Activated CD4-positive, alpha-beta T cell treated with anti-CD3 and anti-CD28 coated beads for 1 hour (primary cell): ENCODE data around the gene PCSK1N.
"Not testable (repeated sequence)": the region's sequence is repeated elsewhere in the genome, so short reads cannot be mapped to it uniquely, and the experiment has no call there.

Source experiments
- DNase-seq: peaks from one replicate; pipeline ENCODE4 v3.0.0-alpha.2; 2020

The PCSK1N gene

GRCh38 chrX:48819394-48819793 is 16.0 kb downstream of the PCSK1N start:
- not testable (repeated sequence) for DNase-seq

DNA sequence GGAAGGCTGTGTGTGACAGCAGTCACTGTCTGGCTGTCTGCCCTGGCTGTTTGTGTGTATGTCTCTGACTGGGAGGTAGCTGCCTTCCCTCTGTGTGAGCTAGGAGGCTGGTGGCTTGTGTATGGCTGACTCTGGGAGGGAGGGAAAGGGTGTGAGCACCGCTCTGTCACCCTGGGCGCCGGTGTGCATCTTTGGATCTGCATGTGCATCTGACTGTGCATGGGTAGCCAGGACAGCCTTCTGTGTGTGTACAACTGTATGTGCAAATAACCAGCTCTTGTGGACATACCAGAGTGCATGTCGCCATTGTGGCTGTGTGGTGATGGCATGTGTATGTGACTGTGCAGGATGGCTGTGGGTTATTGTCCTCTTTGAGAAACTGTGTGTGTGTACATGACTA is 16.5 kb downstream of the PCSK1N start:
- DNase-seq = no peak

DNA sequence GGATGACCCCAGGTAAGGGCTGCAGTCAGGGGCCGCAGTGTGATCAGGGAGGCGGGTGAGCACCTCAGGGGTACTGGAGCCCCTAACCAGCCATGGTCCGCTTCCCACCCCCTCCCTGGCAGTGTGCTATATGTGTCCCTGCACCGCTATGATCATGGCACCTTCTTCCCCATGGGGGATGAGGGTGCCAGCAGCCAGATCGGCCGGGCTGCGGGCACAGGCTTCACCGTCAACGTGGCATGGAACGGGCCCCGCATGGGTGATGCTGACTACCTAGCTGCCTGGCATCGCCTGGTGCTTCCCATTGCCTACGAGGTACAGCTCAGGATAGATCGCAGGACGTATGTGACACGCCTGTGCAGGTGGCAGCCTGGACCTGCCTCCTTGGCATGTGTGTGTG is 17.3 kb downstream of the PCSK1N start:
- no peak for DNase-seq

- DNase-seq = no peak
These were observed 19.2 kb downstream of the PCSK1N start for GRCh38 chrX:48816014-48816810.

DNA sequence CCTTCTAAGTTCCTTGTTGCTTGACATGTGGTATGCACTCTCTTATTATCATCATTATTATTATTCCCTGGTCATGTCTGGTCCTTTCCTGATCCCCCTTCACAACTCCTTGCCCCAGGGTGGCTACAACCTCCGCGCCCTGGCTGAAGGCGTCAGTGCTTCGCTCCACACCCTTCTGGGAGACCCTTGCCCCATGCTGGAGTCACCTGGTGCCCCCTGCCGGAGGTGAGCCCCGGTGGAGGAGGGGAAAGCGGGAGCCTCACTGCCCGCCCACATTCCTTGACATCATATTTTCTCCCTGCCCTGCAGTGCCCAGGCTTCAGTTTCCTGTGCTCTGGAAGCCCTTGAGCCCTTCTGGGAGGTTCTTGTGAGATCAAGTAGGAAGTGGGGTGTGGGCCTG is 20.1 kb downstream of the PCSK1N start:
- DNase-seq = no peak

- no peak for DNase-seq
These were observed 20.7 kb downstream of the PCSK1N start for GRCh38 chrX:48814722-48815121.

- DNase-seq = no peak
These were observed 21.8 kb downstream of the PCSK1N start for GRCh38 chrX:48813644-48814043.

- no peak for DNase-seq
These were observed 29.3 kb downstream of the PCSK1N start for GRCh38 chrX:48806081-48806480.

- DNase-seq = no peak
These were observed 32.6 kb downstream of the PCSK1N start for GRCh38 chrX:48802905-48803200.

DNA sequence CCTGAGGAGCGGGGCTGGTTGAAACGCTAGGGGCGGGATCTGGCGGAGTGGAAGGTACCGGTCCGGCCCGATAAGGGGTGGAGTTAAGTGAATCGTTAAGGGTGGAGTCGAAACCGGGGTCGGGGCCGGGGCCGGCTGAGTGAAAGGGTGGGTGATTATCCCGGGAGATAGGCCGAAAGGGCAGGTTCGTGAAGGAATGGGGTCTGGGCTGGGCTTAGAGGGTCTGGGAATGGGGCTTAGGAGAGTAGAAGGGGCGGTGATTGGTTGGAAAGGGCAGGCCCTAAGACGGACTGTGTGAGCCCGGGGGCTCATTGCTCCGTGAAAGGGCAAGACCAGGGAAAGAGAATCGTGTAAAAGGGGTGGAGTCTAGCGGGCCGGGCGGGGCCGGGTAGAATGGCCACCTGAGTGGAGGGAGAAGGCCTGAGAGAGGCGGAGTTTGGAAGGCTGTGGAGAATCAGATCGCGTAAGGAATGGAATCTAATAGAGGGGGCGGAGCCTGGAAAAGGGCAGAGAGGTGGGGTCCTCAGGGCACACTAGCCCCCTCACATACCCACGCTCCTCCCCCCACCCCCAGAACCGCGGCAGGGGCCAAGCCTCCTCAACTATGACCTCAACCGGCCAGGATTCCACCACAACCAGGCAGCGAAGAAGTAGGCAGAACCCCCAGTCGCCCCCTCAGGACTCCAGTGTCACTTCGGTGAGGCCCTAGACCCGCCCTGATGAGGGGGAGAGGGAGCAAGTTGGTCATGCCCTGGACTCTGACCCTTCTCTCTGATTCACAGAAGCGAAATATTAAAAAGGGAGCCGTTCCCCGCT is 33.1 kb downstream of the PCSK1N start:
- no peak for DNase-seq

GRCh38 chrX:48801280-48802088 is 33.9 kb downstream of the PCSK1N start, which contains the start of gene HDAC6:
Gene HDAC6 (plus strand): TSS chrX:48802067. CDS start chrX:48802693, 626 bp downstream.
- DNase-seq = peak; percentile 92

- no peak for DNase-seq
These were observed 34.7 kb downstream of the PCSK1N start for GRCh38 chrX:48800574-48801279.

DNA sequence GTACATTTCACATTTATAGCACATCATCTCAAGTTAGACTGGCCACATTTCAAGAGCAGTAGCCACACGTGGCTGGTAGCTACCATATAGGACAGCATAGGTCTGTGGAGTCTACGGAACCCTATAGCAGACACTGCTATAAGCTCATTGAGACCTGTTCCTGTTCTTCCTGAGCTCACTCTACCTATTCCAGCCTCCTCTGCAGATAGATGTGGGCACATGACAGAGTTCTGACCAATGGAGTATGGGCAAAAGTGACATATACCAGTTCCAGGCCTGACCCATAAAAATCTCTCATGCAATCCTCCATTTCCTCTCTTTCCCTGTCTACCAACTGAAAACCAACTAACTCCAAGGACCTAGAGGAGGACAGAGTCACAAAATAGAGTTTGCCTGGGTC is 37.1 kb downstream of the PCSK1N start:
- DNase-seq = no peak

DNA sequence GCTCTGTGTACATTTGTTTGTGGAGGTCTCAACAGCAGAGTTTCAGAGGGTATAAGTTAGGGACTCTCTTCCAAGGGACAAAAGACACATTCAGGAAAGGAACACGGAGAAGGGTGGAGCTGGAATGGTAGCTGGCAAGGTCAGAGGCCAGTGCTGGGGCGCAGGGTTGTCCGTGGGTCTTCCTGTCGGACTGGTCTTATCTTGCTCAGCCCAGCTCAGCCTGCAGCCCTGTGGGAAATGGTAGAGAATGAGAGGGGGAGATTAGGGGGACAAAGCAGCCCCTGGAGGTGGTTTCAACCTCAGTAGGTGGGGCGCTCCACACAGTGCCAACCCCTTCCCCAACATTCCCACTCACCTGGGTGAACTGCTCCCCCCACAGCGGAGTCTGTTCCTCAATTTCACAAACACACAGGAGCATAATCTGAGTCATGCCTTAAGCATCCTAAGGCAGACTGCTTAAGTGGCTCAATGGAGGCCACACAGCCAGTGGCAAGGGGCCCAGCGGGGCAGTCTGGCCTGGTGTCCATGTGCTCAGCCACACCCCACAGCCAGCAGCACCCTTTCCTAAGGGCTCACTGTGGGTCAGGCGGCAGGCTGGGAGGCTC is 40.4 kb downstream of the PCSK1N start:
- DNase-seq = no peak

- DNase-seq = no peak
These were observed 41.0 kb downstream of the PCSK1N start for GRCh38 chrX:48794340-48794910.

DNA sequence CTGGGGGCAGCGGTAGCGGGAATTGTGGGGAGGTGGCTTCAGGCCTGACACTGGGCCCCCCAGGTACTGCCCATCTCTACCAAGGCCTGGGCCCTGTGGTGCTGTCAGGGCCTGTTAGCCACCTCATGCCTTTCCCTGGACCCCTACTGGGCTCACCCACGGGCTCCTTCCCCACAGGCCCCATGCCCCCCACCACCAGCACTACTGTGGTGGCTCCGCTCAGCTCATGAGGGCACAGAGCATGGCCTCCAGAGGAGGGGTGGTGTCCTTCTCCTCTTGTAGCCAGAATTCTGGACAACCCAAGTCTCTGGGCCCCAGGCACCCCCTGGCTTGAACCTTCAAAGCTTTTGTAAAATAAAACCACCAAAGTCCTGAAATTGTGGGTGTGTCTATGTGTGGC is 41.5 kb downstream of the PCSK1N start:
- DNase-seq = no peak

DNA sequence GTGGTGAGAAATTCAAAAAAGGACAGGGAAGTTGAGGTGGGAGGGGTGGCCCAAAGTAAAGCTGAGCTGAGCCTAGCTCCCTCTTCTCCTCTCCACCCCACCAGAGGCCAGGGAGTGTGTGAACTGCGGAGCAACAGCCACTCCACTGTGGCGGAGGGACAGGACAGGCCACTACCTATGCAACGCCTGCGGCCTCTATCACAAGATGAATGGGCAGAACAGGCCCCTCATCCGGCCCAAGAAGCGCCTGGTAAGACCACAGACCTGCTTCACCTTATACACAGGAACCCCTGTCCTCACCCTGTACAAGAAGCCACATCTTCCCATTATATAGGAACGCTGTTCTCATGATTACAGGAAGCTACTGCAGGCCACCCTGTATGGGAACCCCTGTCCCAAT is 43.2 kb downstream of the PCSK1N start:
- no peak for DNase-seq

- no peak for DNase-seq
These were observed 44.2 kb downstream of the PCSK1N start for GRCh38 chrX:48791063-48791820.

DNA sequence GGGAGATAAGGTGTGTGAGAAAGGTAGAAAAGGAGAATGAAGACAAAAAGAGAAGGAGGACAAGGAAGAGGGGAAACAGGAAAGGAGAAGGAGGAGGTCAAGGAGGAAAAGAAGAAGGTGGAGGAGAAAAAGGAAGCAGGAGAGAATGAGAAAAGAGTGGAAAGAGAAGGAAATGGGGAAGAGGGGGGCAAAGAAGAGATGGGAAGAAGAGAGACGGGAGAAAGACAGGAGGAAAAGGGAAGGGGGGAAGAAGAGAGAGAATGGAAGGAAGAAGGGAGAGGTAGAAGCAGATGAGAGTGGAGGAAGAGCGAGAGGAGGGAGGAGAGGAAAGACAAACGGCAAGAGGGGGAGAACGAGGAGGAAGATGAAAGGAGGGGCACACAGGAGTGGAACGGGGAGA is 44.9 kb downstream of the PCSK1N start:
- DNase-seq = no peak

DNA sequence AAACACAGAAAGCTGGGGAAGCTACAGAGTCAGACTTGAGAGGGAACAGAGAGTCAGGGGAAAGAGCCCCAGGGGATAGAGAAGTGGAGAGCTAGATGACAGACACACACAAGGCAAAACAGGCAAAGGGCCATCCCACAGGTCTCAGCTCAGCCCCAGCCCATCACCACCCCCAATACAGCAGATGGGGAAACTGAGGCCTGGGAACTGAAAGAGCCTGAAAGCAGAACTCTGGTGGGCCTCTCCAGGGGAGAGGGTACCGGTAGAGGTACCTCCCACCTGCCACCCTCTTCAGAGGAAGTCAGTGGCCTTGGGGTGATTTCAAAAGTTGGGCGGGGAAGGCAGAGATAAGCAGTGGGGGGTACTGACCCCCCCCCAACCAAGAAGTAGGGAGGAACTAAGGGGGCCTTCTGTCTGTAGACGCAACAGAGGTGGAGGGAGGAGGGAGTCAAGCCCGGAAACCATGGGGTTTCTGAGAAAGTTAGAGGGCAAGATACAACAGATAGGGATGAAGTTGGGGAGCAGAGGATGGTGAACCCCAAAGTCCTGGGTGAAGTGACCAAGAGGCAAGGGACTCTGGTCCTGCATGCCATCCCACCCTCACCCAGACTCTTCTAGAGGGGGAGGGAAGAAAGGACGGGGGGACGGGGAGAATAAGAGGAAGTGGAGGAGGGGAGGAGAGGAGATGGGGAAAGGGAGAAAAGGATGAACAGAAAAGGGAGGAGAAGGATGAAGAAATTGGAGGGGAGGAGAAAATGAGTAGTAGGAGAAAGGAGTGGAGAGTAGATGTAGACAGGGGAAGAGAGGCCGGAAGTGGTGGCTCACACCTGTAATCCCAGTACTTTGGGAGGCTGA is 45.8 kb downstream of the PCSK1N start:
- DNase-seq = no peak
